ENCODE results near the gene NAGA.

Gene NAGA

GRCh38 chr22:42016111-42016510, 54.5 kb downstream of the NAGA start:
- no peak overlapping the region for H3K4me3 ChIP-seq (ENCODE audit: low read length)
- H3K4me2 ChIP-seq (ENCODE audit: low read length), result no peak overlapping the region
- no peaks in the 10 kb centered on the region for H3K79me2 ChIP-seq (ENCODE audit: low read length)
- no peak overlapping the region for H2AFZ ChIP-seq (ENCODE audit: low read depth, low read length)
- peaks cover under 1% of the 10 kb centered on the region; the same call in 1 of the 2 replicates for H3K9me3 ChIP-seq (ENCODE audit: insufficient read depth, low read length)
- H3K36me3 ChIP-seq (replicated peaks; ENCODE audit: low read depth, low read length), result no peaks in the 10 kb centered on the region
- no peaks in the 10 kb centered on the region for H3K27me3 ChIP-seq (ENCODE audit: low read depth, low read length)
- no peaks in the 10 kb centered on the region for H3K4me1 ChIP-seq (ENCODE audit: low read length)
- H4K20me1 ChIP-seq (ENCODE audit: insufficient read depth, low read length), result no peaks in the 10 kb centered on the region
- no peak overlapping the region for H3K27ac ChIP-seq (ENCODE audit: low read length)
- no peak overlapping the region for H3K9ac ChIP-seq (ENCODE audit: low read length)
- TF ChIP-seq EZH2phosphoT487 (IDR thresholded peaks at IDR 0.05; ENCODE audit: low read depth) (no peak), CTCF (IDR thresholded peaks at IDR 0.05; ENCODE audit: low read depth, low read length) (no peak)

- Histone ChIP-seq H3K9ac (ENCODE audit: low read length) (no peak overlapping the region), H3K27ac (ENCODE audit: low read length) (no peak overlapping the region), H3K79me2 (ENCODE audit: low read length) (no peaks in the 10 kb centered on the region), H3K36me3 (replicated peaks; ENCODE audit: low read depth, low read length) (no peaks in the 10 kb centered on the region), H3K27me3 (ENCODE audit: low read depth, low read length) (no peaks in the 10 kb centered on the region), H3K4me3 (ENCODE audit: low read length) (no peak overlapping the region), H4K20me1 (ENCODE audit: insufficient read depth, low read length) (no peaks in the 10 kb centered on the region), H2AFZ (ENCODE audit: low read depth, low read length) (no peak overlapping the region), H3K4me2 (ENCODE audit: low read length) (no peak overlapping the region), H3K4me1 (ENCODE audit: low read length) (no peaks in the 10 kb centered on the region), H3K9me3 (ENCODE audit: insufficient read depth, low read length) (peaks cover 15% of the 10 kb centered on the region)
- no peak for TF ChIP-seq CTCF (IDR thresholded peaks at IDR 0.05; ENCODE audit: low read depth, low read length)
- no peak for TF ChIP-seq EZH2phosphoT487 (IDR thresholded peaks at IDR 0.05; ENCODE audit: low read depth)
These were observed 57.2 kb downstream of the NAGA start for GRCh38 chr22:42013385-42013784.

GRCh38 chr22:42010778-42011177, 59.8 kb downstream of the NAGA start:
- Histone ChIP-seq H3K79me2 (ENCODE audit: low read length) (no peaks in the 10 kb centered on the region), H3K27me3 (ENCODE audit: low read depth, low read length) (no peaks in the 10 kb centered on the region), H3K36me3 (replicated peaks; ENCODE audit: low read depth, low read length) (no peaks in the 10 kb centered on the region), H3K4me2 (ENCODE audit: low read length) (no peak overlapping the region), H3K9ac (ENCODE audit: low read length) (no peak overlapping the region), H2AFZ (ENCODE audit: low read depth, low read length) (no peak overlapping the region), H3K9me3 (ENCODE audit: insufficient read depth, low read length) (peaks cover 15% of the 10 kb centered on the region), H3K27ac (ENCODE audit: low read length) (no peak overlapping the region), H3K4me1 (ENCODE audit: low read length) (no peaks in the 10 kb centered on the region), H3K4me3 (ENCODE audit: low read length) (no peak overlapping the region), H4K20me1 (ENCODE audit: insufficient read depth, low read length) (no peaks in the 10 kb centered on the region)
- TF ChIP-seq EZH2phosphoT487 (IDR thresholded peaks at IDR 0.05; ENCODE audit: low read depth), result no peak

Data from OCI-LY3 (cell line).